Activated CD4-positive, alpha-beta memory T cell treated with anti-CD3 and anti-CD28 coated beads for 36 hours (primary cell): Measurements from ENCODE around the gene BCL2. TPM values are rescaled to one million over a fixed set of nuclear protein-coding genes. Genes with fewer than 3 reads are reported as not detected.
A peak's percentile ranks its signal among the peaks of the same experiment; 100 is the strongest.

Source experiments
- CTCF ChIA-PET: fragments of 350-600 bp; sonication (Branson Sonifier 250); formaldehyde crosslinking; loops from one replicate; lab custom pipeline; 2021; ENCODE audit warnings: antibody characterized with exemption, inconsistent platforms; lab: Charles Lee
- POLR2A ChIA-PET: fragments of 350-600 bp; sonication (Branson Sonifier 250); formaldehyde crosslinking; loops from one replicate; lab custom pipeline; 2021; ENCODE audit warnings: antibody characterized with exemption; lab: Charles Lee
- DNase-seq: peaks from one replicate; pipeline ENCODE4 v3.0.0-alpha.2; 2020
- H3K27ac Mint-ChIP-seq: one replicate; pipeline ENCODE4 v1.8.0; 2021; ENCODE audit warnings: mixed read lengths
- H3K27me3 Mint-ChIP-seq: one replicate; pipeline ENCODE4 v1.8.0; 2021; ENCODE audit warnings: mixed read lengths
- H3K36me3 Mint-ChIP-seq: one replicate; pipeline ENCODE4 v1.8.0; 2021; ENCODE audit warnings: mixed read lengths
- H3K4me1 Mint-ChIP-seq: one replicate; pipeline ENCODE4 v1.8.0; 2021; ENCODE audit warnings: low read depth, mixed read lengths
- H3K4me3 Mint-ChIP-seq: one replicate; pipeline ENCODE4 v1.8.0; 2021; ENCODE audit warnings: mild to moderate bottlenecking, mixed read lengths
- H3K9me3 Mint-ChIP-seq: one replicate; pipeline ENCODE4 v1.8.0; 2021; ENCODE audit warnings: mixed read lengths
- intact Hi-C: fragments of 100-400 bp; cut with micrococcal nuclease; formaldehyde crosslinking; loops from one replicate; pipeline ENCODE4 v1.15.1; 2023
- total RNA-seq, 2 experiments: library from RNA; stranded (reverse); gene quantifications; one replicate each; pipeline ENCODE4 v1.2.3, GENCODE V29; 2021

Gene BCL2
- total RNA-seq, 2 experiments from 2014 or later = 66.9 to 67.9 TPM

- POLR2A ChIA-PET = interaction anchor here (2.0 kb wide), 1 partner anchor 10 kb away, joined by 7 read pairs; no protein-coding TSS in a partner anchor
- intact Hi-C loops = no loop called here
These were observed 11.9 kb downstream of the BCL2 start for GRCh38 chr18:63307551-63308200.

GRCh38 chr18:63306819-63307550, 12.6 kb downstream of the BCL2 start:
- CTCF ChIA-PET = interaction anchor here (5.5 kb wide), 1 partner anchor 11 kb away, joined by 32 read pairs; no protein-coding TSS in a partner anchor
- no peak overlapping the region for H3K4me3 Mint-ChIP-seq
- DNase-seq = no peak

More at GRCh38 chr18:63307551-63308200, 11.9 kb downstream of the BCL2 start:
- Mint-ChIP-seq H3K27ac (peak overlapping the region; percentile 46), H3K27me3 (no peaks in the 10 kb centered on the region), H3K4me1 (peaks cover 87% of the 10 kb centered on the region), H3K36me3 (peaks cover 26% of the 10 kb centered on the region), H3K4me3 (no peak overlapping the region), H3K9me3 (no peaks in the 10 kb centered on the region)
- DNase-seq = no peak
- CTCF ChIA-PET = interaction anchor here (5.5 kb wide), 1 partner anchor 10 kb away, joined by 32 read pairs; no protein-coding TSS in a partner anchor

GRCh38 chr18:63306249-63306648, 13.3 kb downstream of the BCL2 start:
- POLR2A ChIA-PET = no interaction called here
- Mint-ChIP-seq H3K4me1 (peaks cover 86% of the 10 kb centered on the region), H3K36me3 (peaks cover 24% of the 10 kb centered on the region), H3K4me3 (no peak overlapping the region), H3K27me3 (no peaks in the 10 kb centered on the region), H3K27ac (peak overlapping the region; percentile 5), H3K9me3 (no peaks in the 10 kb centered on the region)
- CTCF ChIA-PET = interaction anchor here (5.5 kb wide), 1 partner anchor 12 kb away, joined by 32 read pairs; no protein-coding TSS in a partner anchor
- no peak for DNase-seq
- intact Hi-C loops = no loop called here

More at GRCh38 chr18:63306819-63307550, 12.6 kb downstream of the BCL2 start:
- POLR2A ChIA-PET = interaction anchor here (2.0 kb wide), 1 partner anchor 10 kb away, joined by 7 read pairs; no protein-coding TSS in a partner anchor
- Mint-ChIP-seq H3K9me3 (no peaks in the 10 kb centered on the region), H3K4me1 (peaks cover 87% of the 10 kb centered on the region), H3K27ac (peak overlapping the region; percentile 5), H3K27me3 (no peaks in the 10 kb centered on the region), H3K36me3 (peaks cover 23% of the 10 kb centered on the region)
- intact Hi-C loops = no loop called here

GRCh38 chr18:63303547-63303946, 16.0 kb downstream of the BCL2 start:
- Mint-ChIP-seq H3K36me3 (peaks cover 40% of the 10 kb centered on the region), H3K4me3 (no peak overlapping the region), H3K4me1 (peaks cover 92% of the 10 kb centered on the region), H3K27ac (peak overlapping the region; percentile 87), H3K9me3 (no peaks in the 10 kb centered on the region), H3K27me3 (no peaks in the 10 kb centered on the region)
- CTCF ChIA-PET = interaction anchor here (0.8 to 6.0 kb wide), 5 partner anchors 15 to 286 kb away, joined by 3 to 54 read pairs (median 4); partner anchors contain the start of gene BCL2
- POLR2A ChIA-PET = no interaction called here
- no peak for DNase-seq
- intact Hi-C loops = loop anchor here (5.0 kb wide), 1 partner anchor 196 kb away; no protein-coding TSS in a partner anchor

GRCh38 chr18:63302636-63303405, 16.7 kb downstream of the BCL2 start:
- intact Hi-C loops = loop anchor here (5.0 kb wide), 1 partner anchor 196 kb away; no protein-coding TSS in a partner anchor
- POLR2A ChIA-PET = interaction anchor here (0.8 to 2.2 kb wide), 4 partner anchors 12 to 148 kb away, joined by 3 to 12 read pairs (median 7); no protein-coding TSS in a partner anchor
- DNase-seq = peak; percentile 29
- peak overlapping the region; percentile 18 for H3K4me3 Mint-ChIP-seq
- peaks cover 94% of the 10 kb centered on the region for H3K4me1 Mint-ChIP-seq
- H3K9me3 Mint-ChIP-seq = no peaks in the 10 kb centered on the region
- H3K27me3 Mint-ChIP-seq = no peaks in the 10 kb centered on the region
- CTCF ChIA-PET = interaction anchor here (0.6 to 6.0 kb wide), 8 partner anchors 12 to 626 kb away, joined by 3 to 54 read pairs (median 4); partner anchors contain the start of gene BCL2
- H3K36me3 Mint-ChIP-seq = peaks cover 46% of the 10 kb centered on the region
- H3K27ac Mint-ChIP-seq = peak overlapping the region; percentile 93

GRCh38 chr18:63302220-63302619, 17.3 kb downstream of the BCL2 start:
- Mint-ChIP-seq H3K27ac (peak overlapping the region; percentile 93), H3K36me3 (peaks cover 46% of the 10 kb centered on the region), H3K4me1 (peaks cover 94% of the 10 kb centered on the region), H3K9me3 (no peaks in the 10 kb centered on the region), H3K4me3 (peak overlapping the region; percentile 45), H3K27me3 (no peaks in the 10 kb centered on the region)
- ChIA-PET CTCF (interaction anchor here (0.6 to 6.0 kb wide), 7 partner anchors 13 to 625 kb away, joined by 3 to 54 read pairs (median 4); partner anchors contain the start of gene BCL2), POLR2A (interaction anchor here (0.8 to 2.2 kb wide), 7 partner anchors 12 to 147 kb away, joined by 3 to 12 read pairs (median 6); no protein-coding TSS in a partner anchor)
- intact Hi-C loops = loop anchor here (5.0 kb wide), 1 partner anchor 195 kb away; no protein-coding TSS in a partner anchor
- no peak for DNase-seq

- Mint-ChIP-seq H3K4me1 (peaks cover 86% of the 10 kb centered on the region), H3K9me3 (no peaks in the 10 kb centered on the region), H3K27me3 (no peaks in the 10 kb centered on the region), H3K36me3 (peaks cover 49% of the 10 kb centered on the region), H3K4me3 (peak overlapping the region; percentile 42), H3K27ac (peak overlapping the region; percentile 93)
- DNase-seq = peak; percentile 50
- CTCF ChIA-PET = interaction anchor here (1.0 to 6.0 kb wide), 6 partner anchors 13 to 146 kb away, joined by 3 to 54 read pairs (median 4); partner anchors contain the start of gene BCL2
- intact Hi-C loops = loop anchor here (2.0 to 5.0 kb wide), 3 partner anchors 33 to 194 kb away; no protein-coding TSS in a partner anchor
- POLR2A ChIA-PET = interaction anchor here (1.0 to 2.2 kb wide), 5 partner anchors 13 to 139 kb away, joined by 3 to 12 read pairs (median 6); no protein-coding TSS in a partner anchor
These were observed 18.1 kb downstream of the BCL2 start for GRCh38 chr18:63301434-63301833.

GRCh38 chr18:63299837-63300745, 19.5 kb downstream of the BCL2 start:
- intact Hi-C loops = loop anchor here (1.0 to 5.0 kb wide), 7 partner anchors 9 to 193 kb away; no protein-coding TSS in a partner anchor
- ChIA-PET POLR2A (interaction anchor here (0.6 to 1.6 kb wide), 6 partner anchors 12 to 149 kb away, joined by 3 to 8 read pairs (median 4); no protein-coding TSS in a partner anchor), CTCF (interaction anchor here (0.8 to 6.0 kb wide), 3 partner anchors 12 to 23 kb away, joined by 3 to 54 read pairs (median 5); partner anchors contain the start of gene BCL2)
- Mint-ChIP-seq H3K4me3 (peak overlapping the region; percentile 45), H3K4me1 (peaks cover 86% of the 10 kb centered on the region), H3K36me3 (peaks cover 59% of the 10 kb centered on the region), H3K27ac (peak overlapping the region; percentile 93), H3K27me3 (no peaks in the 10 kb centered on the region), H3K9me3 (no peaks in the 10 kb centered on the region)
- peak; percentile 76 for DNase-seq

- H3K27me3 Mint-ChIP-seq = no peaks in the 10 kb centered on the region
- POLR2A ChIA-PET = interaction anchor here (0.8 to 1.6 kb wide), 5 partner anchors 13 to 139 kb away, joined by 3 to 8 read pairs (median 3); no protein-coding TSS in a partner anchor
- DNase-seq = peak; percentile 68
- H3K4me1 Mint-ChIP-seq = peaks cover 76% of the 10 kb centered on the region
- peaks cover 59% of the 10 kb centered on the region for H3K36me3 Mint-ChIP-seq
- H3K4me3 Mint-ChIP-seq = peak overlapping the region; percentile 43
- CTCF ChIA-PET = interaction anchor here (0.7 to 6.0 kb wide), 6 partner anchors 10 to 654 kb away, joined by 3 to 54 read pairs (median 4); partner anchors contain the start of gene BCL2
- intact Hi-C loops = no loop called here
- H3K27ac Mint-ChIP-seq = peak overlapping the region; percentile 93
- no peaks in the 10 kb centered on the region for H3K9me3 Mint-ChIP-seq
These were observed 20.9 kb downstream of the BCL2 start for GRCh38 chr18:63298400-63299365.
